Stimulated activated CD4-positive, alpha-beta T cell treated with anti-CD3 and anti-CD28 coated beads, Interleukin-2, amount 100 ng/mL, for 24 hours (primary cell): Measurements from ENCODE around the gene TSFM.

Experiments
- DNase-seq, 2 donors: peaks; one replicate each; pipeline ENCODE4 v3.0.0-alpha.2; 2020

TSFM gene

DNA sequence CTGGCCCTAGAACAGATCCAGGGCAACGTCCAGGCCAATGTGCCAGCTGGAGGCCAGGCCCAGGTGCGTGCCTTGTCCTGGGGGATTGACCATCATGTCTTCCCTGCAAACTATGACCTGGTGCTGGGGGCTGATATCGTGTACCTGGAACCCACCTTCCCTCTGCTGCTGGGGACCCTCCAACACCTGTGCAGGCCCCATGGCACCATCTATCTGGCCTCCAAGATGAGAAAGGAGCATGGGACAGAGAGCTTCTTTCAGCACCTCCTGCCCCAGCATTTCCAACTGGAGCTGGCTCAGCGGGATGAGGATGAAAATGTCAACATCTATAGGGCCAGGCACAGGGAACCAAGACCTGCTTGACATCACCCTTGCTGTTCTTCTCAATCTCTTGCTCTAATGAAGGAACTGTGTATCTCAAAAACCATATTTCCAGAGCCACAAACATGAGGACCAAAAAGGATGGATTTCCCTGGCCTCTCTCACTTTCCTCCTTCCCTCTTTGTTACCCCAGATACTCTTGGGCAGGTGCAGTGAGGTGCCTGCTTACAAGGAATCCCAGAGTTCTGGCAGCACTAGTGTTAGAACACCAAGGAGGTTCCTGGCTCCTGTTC is 2.2 kb upstream of the TSFM start:
- DNase-seq: no peak

DNA sequence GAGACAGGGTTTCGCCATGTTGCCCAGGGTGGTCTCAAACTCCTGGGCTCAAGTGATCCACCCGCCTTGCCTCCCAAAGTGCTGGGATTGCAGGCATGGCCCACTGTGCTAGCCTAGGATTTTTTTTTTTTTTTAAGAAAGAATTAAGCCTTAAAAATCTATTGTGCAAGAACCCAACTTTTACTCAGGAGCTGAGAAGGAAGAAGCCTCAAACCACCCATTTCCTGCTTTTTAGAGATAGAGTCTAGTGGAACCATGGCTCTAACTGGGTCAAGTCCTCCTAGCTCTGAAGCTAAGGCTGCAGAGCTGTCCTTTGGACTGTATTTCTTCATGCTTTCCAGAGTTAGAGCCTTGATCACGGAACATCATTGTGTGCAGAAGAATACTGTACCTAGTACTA is 1.3 kb upstream of the TSFM start:
- DNase-seq: no peak

DNA sequence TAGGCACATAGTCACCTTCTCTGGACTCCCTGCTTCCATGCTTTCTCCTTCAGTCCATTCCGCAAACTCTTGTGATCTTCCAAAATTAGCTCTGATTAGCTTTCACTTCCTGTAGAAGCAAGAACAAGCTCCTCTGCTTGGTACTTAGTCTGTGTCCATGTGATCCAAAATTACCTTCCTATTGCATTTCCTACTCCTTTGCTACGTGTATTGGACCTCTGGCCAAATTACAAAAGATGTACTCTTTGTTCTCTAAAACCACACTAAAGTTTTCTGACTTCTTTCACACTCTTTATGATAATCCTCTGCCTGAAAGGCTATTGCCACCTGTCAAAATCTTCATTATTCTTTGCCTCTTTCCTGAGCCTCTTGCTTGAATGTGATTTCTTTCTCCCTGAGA is 786 bp upstream of the TSFM start:
- no peak for DNase-seq

DNA sequence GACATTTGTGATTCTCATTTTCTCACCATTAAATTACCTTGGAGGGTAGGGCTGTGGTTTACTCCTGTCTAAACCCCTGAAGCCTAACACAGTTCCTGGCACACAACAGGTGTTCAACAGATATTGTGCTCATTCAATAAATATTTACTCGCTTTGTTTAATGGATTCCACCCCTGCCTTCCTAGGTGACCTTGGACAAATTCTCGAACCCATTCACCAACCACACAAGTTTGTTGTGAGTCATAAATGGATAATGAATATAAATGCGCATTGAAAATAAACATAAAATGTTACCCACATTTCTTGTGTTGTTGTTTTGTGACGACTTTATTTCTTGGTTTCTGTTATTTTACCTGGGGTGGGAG is 362 bp upstream of the TSFM start:
- no peak for DNase-seq

DNA sequence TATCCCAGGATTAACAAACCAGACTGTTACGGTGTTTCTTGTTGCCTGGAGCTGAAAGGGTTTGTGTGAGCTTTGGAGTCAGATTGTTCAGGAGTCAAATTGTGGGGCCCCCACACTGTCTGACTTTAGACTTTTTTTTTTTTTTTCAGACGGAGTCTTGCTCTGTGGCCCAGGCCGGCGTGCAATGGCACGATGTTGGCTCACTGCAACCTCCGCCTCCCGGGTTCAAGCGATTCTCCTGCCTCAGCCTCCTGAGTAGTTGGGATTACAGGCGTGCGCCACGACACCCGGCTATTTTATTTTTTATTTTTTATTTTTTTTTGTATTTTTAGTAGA is 847 bp downstream of the TSFM start:
- no peak for DNase-seq

DNA sequence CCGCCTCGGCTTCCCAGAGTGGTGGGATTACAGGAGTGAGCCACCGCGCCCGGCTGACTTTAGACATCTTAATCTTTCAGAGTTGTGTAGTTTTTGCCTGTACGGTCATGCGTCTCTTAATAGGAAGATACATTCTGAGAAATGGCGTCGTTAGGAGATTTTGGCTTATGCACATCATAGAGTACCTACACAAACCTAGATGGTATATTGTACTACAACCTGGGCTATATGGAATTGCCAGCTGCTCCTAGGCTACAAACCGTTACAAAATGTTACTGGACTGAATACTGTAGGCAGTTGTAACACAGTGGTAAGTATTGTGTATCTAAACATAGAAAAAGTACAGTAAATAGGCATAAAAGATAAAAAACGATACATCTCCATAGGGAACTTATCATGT is 1.3 kb downstream of the TSFM start:
- DNase-seq: no peak

DNA sequence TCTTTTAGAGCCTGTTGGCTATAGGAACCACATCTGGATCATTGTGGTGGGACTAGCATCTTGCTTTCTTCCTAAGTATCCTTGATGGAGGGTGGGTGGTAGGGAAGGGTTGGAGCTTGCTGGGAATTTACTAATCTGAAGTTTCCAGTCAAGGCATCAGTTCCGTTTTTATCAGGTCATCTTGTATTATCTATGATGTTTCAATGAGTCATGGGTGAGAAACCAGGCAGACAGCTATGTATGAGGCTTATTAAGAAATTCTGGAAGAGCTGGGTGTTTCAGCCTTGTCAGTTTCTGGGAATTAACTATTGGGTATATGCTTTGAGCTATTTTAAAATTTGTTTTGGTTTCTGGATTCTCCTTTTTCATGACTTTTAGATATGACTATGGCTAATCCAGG is 11.3 kb downstream of the TSFM start:
- DNase-seq: no peak

DNA sequence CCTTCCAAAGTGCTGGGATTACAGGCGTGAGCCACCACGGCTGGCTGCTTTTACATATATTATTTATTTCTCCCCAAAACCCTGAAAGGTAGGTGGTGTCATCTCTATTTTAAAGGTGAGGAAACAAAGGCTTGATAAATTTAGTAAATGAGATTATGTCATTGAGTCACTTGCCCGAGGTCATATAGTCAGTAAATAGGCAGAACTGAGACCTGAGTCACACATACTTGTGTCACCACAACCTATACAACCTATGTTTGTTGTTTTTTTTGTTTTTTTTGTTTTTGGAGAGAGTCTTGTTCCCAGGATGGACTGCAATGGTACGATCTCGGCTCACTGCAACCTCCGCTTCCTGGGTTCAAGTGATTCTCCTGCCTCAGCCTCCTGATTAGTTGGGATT is 12.8 kb downstream of the TSFM start:
- DNase-seq: no peak

DNA sequence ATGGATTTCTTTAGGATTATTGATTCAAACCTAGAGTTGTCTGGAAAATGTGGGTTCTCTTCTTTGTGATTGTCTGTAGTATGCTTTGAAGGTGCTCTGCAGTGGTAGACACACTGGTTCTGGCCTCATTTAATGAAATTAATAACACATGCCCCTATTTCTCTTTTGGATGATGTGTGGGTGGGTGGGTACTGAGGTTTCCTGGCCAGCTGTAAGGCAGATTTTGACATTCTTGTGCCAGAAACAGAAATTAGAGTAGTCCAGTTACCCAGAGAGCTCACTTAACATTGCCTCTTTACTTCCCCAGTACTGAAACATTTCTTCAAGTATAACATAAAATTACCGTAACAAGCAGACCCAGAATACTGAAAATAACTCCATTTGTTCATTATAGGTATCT is 14.4 kb downstream of the TSFM start:
- no peak for DNase-seq

DNA sequence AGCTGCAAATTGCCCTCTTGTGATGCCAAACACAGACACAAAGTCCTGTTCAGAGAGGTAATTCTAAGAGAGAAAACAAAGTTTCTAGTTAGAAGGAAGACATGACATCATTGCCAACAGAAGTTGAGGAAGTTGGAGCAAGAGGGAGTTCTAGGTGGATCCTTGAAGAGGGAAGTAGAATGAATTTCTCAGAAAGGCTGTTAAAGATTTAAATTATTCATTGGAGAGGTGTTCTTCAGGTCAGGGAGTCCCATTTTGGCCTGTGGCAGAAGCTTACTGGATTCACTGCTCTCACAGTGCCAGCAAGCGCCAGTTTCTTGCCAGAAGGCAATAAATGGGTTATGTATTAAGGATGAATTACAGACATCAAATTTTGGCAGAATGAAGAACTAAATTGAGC is 15.3 kb downstream of the TSFM start:
- no peak for DNase-seq

DNA sequence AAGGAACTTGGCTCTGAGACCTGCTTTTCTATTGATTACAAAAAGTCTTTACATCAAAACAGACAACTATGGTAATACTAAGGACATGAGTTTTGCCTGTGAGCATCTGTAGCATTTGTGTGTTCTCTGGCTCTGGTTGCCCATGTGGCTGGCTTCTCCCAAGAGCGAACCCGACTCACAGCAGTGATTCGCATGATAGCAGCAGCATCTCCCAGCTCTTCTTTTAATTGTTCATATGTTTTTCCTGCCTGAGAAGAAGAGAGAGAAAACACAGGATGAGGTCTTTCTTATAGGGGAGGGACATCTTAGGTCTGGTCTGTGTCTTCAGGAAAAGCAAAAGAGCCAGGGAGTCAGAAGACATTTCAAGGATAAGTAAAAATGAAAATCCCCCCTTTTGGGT is 18.4 kb downstream of the TSFM start:
- DNase-seq: no peak

DNA sequence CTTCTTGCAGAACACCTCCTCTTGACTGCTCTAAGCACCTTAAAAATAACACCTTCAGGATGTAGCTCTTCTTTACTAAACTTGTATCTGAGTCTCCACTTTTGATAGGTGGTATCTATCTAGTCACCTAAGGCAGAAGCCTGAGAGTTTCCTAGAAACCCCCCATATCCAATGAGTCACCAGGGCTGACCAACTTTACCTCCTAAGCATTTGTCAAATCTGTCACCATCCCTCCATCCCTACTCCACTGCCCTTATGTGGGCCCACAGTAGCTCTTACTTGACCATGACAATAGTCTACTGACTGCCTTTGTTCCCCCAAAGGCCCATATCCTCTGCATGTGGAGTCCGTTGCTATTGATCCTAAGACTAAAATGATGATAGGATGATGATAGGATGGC is 20.0 kb downstream of the TSFM start:
- DNase-seq: no peak

DNA sequence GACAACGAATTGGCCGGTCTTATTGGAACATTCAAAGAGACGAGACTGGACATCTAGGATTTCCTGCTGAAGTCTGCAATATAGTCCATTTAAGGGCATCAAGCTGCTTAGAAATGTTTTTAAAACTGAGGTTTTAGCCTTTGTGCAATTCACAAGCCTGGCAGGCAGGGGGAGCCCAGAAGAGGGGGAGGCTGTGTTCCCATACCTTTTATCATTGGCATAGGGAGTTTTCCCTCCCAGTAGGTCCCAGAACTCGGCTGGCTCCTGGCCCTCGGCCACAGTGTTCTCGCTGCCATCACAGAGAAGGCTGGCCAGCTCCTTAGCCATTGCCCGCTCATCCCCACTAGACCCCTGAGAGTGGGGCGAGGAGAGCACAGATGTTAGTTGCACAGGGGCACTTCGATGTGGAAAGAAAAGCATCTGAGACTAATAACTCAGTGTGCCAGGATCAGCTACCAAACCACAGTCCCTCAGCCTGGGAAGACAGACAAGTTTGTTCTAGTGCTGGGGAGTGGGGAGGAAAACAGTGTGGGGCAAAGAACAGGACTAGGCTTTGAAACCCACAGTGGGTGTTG is 20.8 kb downstream of the TSFM start:
- DNase-seq: peak; percentile 27 to 34

DNA sequence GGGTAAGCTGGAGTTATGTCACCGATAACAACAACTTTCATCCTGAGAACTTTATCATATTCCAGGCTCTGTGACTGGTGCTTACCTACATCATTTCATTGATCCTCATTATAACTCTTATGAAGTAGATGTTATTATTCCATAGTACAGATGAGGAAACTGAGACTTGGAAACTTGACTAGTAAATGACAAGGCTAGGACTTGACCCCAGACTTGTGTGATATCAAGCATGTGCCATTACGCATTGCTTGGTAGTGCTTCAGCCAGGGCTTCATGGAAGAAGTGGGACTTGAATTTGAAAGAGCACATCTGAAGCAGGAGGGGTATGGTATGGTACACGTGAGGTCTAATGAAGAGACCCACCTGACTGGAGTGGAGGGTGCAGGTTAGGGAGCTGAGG is 24.1 kb downstream of the TSFM start:
- no peak for DNase-seq

DNA sequence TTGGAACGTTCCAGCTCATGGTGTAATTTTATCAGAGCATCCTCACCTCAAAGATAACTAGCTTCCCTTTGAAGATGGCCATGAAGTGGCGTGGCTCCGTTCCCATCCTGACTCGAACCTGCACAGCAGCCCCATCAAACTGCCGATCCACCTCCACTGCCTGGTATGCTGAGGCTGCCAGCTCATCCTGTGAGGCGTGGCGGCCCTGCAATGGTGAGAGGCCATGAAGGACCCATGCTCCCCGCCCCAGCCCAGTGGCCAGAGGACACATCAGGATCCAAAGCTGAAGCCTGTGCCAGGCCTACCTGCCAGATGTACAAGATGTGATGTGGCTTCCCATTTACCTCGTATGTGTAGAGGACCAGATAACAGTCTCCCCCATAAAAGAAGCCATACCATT is 24.7 kb downstream of the TSFM start:
- no peak for DNase-seq

DNA sequence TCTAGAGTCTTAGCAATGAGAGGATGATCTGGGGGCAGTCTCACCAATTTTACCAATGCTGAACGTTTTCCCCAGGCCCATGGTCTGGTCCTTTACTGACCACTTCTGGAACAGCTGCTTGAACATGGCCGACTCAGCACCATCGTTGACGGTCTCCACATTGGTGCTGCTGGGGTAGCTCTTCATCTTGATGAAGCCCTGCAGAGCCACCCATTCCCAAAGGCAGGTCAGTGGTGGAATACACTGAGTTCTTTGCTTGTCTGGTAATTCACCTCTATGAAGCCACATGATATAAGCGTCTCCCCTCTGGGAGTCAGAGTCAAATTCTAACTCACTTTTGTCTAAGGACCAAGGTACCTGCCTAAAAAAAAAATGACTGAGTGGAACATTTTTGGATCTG is 25.8 kb downstream of the TSFM start:
- DNase-seq: no peak

DNA sequence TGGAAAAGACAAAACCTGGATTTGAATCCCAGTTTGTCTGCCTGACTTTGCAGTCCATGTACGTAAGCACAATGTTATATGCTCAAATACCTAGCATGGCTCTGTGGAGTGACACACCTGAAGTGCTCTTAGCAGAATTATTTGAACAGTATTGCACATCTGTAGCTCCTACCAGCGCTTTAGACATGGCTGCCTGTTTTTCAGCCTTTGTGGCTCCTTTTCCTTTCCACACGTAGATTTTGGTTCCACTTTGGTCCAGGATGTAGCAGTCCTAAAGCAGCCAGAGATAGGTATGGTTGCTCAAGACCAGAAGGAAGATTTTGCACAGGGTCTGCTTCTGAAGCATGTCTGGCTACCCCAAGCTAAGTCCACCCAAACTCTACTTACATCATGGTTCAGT is 26.8 kb downstream of the TSFM start:
- DNase-seq: no peak

DNA sequence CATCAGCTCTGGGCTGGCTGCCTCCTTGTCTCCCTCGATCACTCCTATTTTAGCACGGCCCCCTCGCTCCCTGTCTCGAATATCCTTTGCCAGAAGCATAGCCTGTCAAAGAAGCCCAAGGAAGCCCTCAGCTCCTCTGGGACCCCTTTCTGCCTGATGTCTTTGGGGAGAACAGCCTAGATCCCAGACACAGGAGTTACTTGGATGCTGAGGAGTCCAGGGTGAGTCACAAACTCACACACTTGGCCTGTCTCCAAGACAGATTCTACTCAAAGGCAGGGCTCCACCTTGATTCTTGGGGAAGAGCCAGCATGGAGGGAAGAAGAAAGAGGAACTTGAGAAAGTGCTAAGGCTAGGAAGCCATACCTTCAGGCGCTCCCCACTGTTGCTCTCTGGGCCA is 27.9 kb downstream of the TSFM start:
- DNase-seq: no peak

DNA sequence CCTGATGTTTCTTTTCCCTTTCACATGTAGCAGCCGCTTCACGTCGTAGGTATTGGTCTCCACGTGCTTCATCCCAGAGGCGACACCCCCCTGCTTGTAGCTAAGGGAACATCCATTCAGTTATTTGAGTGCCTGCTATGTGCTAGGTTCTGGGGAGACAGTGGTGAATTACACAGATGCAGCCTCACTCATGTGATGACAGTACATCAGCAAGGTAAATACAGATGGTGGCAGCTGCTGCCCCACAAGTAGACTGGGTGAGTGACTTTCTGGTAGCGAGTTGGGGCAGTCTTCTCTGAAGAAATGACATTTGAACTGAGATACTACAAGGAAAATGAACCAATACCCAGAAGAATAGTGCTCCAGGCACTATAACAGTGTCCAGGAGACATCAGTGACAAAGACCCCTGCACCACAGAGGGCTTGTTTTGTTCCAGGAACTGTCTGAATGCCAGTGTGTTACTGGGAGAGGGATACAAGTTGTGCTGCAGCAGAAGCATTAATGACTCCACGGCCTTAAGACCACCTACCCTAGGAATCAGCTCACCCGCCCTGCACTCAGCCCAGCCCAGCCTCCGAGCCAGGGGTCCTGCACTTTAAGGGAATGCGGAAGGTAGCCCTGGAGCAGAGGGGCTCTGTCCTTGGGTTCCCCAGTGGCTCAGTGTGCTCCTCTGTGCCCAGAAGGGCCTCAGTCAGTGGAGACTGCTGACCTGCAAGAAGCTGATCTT is 28.6 kb downstream of the TSFM start:
- DNase-seq: no peak

DNA sequence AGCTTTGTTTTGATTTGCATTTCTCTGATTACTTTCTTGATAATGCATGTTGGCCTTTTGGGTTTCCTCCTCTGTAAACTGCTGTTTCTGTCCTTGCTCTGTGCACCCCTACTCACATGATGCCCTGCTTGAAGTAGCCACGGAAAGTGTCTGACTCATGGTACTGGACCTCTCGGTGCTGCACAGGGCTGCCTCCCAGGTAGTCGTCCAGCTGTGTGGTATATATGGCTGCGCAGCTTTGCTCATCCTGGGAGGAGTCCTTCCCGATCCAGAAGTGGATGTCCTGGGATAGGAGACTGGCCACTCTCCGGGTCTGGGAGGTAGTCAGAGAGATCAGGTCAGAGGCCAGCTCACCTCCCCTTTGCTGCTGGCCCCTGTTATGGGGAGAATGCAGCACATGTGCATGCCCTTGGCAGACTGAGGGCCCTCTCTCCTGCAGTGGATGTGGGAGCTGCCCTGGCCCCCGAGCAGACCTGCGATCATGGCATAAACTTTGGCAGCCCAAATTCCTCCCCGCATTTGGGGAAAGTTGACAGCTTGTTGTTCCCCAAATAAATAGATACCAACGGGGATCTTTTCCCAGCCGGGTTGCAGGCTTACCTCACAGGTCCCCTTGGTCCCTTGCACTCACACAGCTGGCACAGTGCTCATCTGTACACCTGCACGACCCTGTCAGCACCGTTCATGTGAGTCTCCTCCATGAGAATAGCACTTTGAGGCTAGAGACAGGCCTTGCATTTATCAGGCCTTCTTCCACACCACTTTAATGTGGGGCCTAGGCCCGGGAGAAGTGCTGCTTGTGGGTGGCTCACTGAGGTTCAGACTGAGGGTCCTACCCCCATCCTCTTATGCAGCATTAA is 30.8 kb downstream of the TSFM start:
- DNase-seq: no peak

DNA sequence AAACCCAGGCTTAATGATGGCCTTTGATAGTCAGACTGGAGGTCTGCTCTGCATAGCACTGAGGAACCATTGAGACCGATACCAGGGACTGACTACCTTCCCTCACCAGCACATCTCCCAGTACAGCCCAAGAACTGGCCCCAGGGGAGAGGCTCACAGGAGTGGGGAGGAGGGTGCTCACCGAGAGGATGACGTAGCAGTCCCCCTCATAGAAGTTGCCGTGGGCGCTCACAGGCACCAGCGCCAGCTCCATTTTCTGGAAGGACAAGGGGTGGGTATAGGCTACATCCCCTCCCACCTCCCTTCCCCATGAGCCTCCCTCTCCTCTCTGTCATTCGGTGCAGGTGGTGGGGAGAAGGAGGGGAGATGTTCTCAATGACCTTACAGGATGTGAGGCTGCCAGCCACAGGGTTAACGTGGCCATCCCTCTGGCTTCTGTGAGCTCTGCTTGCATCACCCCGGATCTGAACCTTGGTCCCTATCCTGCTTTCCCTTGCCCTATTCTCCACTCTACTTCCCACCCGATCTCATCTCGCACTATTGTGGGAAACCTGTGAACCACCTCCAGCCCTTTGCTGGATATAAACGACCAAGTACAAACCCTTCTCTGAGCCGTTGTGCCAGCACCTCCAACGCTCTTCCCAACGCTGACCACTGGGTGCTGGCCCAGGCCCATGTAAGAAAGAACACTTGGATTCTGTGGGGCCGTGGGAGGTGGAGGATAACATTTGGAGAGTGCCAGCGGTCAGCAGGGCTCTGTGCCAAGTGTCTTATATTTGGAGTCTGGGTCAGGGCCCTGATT is 31.6 kb downstream of the TSFM start:
- no peak for DNase-seq

DNA sequence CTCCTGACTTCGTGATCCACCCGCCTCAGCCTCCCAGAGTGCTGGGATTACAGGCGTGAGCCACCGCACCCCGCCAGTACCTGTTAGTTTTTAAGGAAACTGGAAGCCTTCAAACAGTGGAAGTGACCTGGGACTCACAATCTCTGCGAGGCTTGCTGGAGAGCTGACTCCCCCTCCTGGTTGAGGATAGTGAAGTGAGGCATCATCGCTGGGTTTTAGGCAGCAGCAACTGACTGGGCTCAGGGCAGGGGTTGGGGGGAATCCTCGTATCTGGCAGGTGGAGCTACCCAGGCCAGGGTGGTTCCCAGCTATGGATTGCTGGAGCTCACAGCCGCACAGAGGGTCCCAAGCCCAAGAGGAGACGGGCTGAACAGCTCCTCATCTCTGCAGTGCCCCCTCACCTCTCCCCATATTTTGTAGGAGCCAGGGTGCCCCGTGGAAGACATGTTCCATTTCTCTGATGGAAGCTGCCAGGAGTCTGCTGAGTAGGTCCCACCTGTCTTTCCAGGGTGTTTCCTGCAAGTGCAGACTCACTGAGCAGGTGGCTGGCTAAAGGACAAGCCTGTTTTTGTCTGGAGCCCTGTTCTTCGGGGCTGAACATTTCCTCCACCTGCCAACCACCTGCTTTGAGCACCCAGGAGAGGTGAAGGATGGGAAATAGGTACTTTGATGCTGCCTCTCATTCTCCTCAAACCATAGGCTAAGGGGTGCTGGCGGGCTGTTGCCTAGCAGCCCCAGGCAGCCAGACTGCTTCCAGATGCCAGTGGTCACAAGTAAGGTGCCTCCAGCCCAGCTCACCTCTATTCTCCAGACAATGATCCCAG is 32.8 kb downstream of the TSFM start:
- peak in 1 of 2 donors; percentile 22 for DNase-seq
